GM12801 (cell line): Measurements from ENCODE around the gene ANKS1A.

ENCODE experiments used
- CTCF ChIP-seq: IDR thresholded peaks from one replicate; pipeline ENCODE4 v1.5.1; 2011; ENCODE audit warnings: control low read depth; ENCODE audit not compliant: insufficient read length; ENCODE audit errors: extremely low read depth

ANKS1A gene

DNA sequence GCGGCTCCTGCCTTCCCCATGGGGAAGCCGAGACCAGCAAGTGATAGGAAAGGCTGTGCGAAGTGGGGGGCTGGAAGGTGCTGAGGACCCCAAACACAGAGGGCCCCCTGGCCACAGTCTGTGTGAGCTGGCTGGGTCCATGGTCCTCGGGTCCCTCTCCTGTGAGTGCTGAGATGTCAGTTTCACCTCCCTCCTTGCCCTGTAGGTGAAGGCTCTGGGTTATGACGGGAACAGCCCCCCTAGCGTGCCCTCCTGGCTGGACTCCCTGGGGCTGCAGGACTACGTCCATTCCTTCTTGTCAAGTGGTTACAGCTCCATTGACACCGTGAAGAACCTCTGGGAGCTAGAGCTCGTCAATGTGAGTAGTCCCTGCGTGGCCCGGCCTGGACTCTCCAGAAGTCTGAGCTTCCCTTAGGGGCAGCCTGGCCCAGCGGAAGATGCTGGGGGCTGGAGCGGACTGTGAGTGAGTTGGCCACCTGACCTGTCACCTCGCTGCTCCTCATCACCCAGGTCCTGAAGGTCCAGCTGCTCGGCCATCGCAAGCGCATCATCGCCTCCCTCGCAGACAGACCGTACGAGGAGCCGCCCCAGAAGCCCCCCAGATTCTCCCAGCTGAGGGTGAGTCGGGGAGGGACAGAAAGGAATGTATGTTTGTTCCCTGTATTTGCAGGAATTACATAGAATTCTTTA, 190.4 kb downstream of the ANKS1A start:
- TF ChIP-seq CTCF, result no peak

GRCh38 chr6:35080016-35080680, 191.1 kb downstream of the ANKS1A start:
- TF ChIP-seq CTCF, result no peak

DNA sequence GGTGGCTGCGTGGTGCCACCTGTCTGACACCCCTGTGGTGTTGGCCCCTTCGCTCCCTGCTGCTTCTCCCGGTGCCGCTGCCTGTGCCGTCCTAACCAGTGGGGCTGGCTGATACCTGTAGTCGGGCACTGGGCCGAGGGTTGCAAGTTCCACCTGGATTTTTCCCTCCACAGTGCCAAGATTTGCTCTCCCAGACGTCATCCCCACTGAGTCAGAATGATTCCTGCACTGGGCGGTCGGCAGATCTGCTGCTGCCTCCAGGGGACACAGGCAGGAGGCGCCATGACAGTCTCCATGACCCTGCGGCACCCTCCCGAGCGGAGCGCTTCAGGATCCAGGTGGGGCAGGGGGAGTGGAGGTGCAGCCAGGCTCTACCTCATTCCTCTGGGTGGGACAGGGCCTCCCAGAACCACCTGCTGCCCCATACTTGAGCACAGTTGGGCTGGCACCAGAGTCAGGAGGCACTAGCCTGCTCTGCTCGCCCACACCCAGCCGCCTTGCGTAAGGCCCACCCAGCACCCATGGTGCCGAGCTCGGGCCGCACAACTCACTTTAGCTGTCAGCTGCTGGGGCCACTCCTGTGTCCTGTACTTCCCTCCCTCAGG, 191.9 kb downstream of the ANKS1A start:
- TF ChIP-seq CTCF, result no peak

DNA sequence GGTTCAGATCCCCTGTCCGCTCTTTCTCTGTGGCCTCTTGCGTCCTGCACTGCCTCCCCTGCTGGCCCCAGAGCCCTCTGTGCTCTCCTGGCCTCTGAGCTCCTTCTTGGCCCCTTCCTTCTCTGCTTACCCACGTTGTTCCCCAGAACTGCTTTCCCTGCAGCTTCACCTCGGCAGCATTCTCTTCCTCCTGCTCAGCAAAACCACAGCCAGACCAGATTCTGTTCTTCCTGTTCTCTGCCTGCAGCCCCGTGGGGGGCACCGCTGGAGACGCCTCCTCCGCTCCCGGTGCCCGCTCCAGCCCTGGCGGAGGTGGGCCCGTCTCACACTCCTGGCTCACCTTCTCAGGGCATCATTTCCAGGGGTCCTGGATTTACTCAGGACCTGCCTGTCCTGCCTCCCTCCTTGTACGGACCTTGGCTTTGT, 192.4 kb downstream of the ANKS1A start:
- no peak for TF ChIP-seq CTCF

GRCh38 chr6:35082046-35082732, 193.1 kb downstream of the ANKS1A start:
- no peak for TF ChIP-seq CTCF

GRCh38 chr6:35082733-35083403, 193.8 kb downstream of the ANKS1A start:
- TF ChIP-seq CTCF, result no peak

DNA sequence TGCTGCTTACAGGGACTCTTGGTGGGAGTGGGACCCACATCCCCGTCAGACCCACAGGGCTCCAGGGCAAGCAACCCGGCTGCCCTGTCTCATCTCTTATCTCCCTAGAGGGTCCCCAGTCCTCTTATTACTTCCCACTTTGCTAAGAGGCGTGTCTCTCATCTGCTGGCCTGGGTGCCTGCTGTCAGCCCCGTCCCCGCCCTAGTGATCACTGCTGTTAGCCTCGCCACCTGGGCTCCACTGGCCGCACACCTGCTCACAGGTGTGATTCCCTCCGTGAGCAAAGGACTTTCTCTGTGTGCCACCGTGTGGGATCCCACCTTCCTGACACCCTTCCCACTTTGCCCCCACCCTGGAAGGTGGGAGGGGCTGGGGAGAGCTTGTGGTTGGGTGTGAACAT, 194.5 kb downstream of the ANKS1A start:
- no peak for TF ChIP-seq CTCF
